Ascending aorta (tissue), 2 donors: ENCODE measurements around the gene TESK2. TPM values are rescaled to one million over a fixed set of nuclear protein-coding genes. Genes with fewer than 3 reads are reported as not detected.

ENCODE experiments used
- DNase-seq, 2 donors: peaks; one replicate each; pipeline ENCODE4 v3.0.0-alpha.2; 2019; ENCODE audit warnings: low spot score in 2 of 2
- H3K27ac ChIP-seq, 2 donors: fragments of 200-600 bp; sonication (generic); one replicate each; pipeline ENCODE4 v1.5.1; 2016 to 2017; ENCODE audit warnings: mild to moderate bottlenecking in 1 of 2
- H3K27me3 ChIP-seq: fragments of 200-600 bp; sonication (generic); one replicate; pipeline ENCODE4 v1.5.1; 2017
- H3K36me3 ChIP-seq, 2 donors: fragments of 200-600 bp; sonication (generic); one replicate each; pipeline ENCODE4 v1.5.1; 2016
- H3K4me1 ChIP-seq, 2 donors: fragments of 200-600 bp; sonication (generic); one replicate each; pipeline ENCODE4 v1.5.1; 2016 to 2017; ENCODE audit warnings: mild to moderate bottlenecking in 1 of 2
- H3K4me3 ChIP-seq, 2 donors: fragments of 200-600 bp; sonication (generic); one replicate each; pipeline ENCODE4 v1.5.1; 2016 to 2017; ENCODE audit warnings: mild to moderate bottlenecking in 1 of 2
- H3K9me3 ChIP-seq, 2 donors: fragments of 200-600 bp; sonication (generic); one replicate each; pipeline ENCODE4 v1.5.1; 2016
- CTCF ChIP-seq, 3 experiments: fragments of 200-600 bp in 2 of 3; fragments of 450-650 bp in 1 of 3; sonication (generic) in 2 of 3; IDR thresholded peaks; one replicate each; pipeline ENCODE4 v1.5.1; 2016 to 2019; ENCODE audit warnings: antibody characterized with exemption in 3 of 3, mild to moderate bottlenecking in 1 of 3, moderate library complexity in 1 of 3
- intact Hi-C: fragments of 100-400 bp; cut with DNase I; formaldehyde crosslinking; loops from one replicate; pipeline ENCODE4 v1.15.1; 2023
- total RNA-seq: library from RNA; depleted of rRNA; stranded (reverse); fragments of >200 nt; gene quantifications from one replicate; pipeline ENCODE4 v1.1.0, GENCODE V29; 2016

TESK2 gene
- total RNA-seq, 1 donor from 2014 or later = 0.32 TPM

GRCh38 chr1:45429561-45430159, 61.3 kb downstream of the TESK2 start:
- no peaks in the 10 kb centered on the region for H3K36me3 ChIP-seq
- DNase-seq = no peak
- H3K27me3 ChIP-seq = no peaks in the 10 kb centered on the region
- intact Hi-C loops = no loop called here
- H3K4me1 ChIP-seq = no peaks in the 10 kb centered on the region
- TF ChIP-seq CTCF (IDR thresholded peaks at IDR 0.05) = no peak
- no peak overlapping the region for H3K27ac ChIP-seq
- H3K4me3 ChIP-seq = no peak overlapping the region
- H3K9me3 ChIP-seq = no peaks in the 10 kb centered on the region

GRCh38 chr1:45423906-45424678, 66.9 kb downstream of the TESK2 start:
- no peak for DNase-seq
- Histone ChIP-seq H3K27me3 (no peaks in the 10 kb centered on the region), H3K36me3 (no peaks in the 10 kb centered on the region), H3K9me3 (no peaks in the 10 kb centered on the region), H3K4me1 (no peaks in the 10 kb centered on the region), H3K27ac (no peak overlapping the region), H3K4me3 (no peak overlapping the region)
- TF ChIP-seq CTCF (IDR thresholded peaks at IDR 0.05) = no peak
- intact Hi-C loops = no loop called here

- DNase-seq = no peak
- intact Hi-C loops = no loop called here
- H3K27me3 ChIP-seq = no peaks in the 10 kb centered on the region
- H3K9me3 ChIP-seq = no peaks in the 10 kb centered on the region
- TF ChIP-seq CTCF (IDR thresholded peaks at IDR 0.05) = no peak
- H3K4me3 ChIP-seq = no peak overlapping the region
- H3K27ac ChIP-seq = no peak overlapping the region
- no peaks in the 10 kb centered on the region for H3K36me3 ChIP-seq
- H3K4me1 ChIP-seq = no peaks in the 10 kb centered on the region
These were observed 69.0 kb downstream of the TESK2 start for GRCh38 chr1:45421935-45422334.

- no peaks in the 10 kb centered on the region for H3K27me3 ChIP-seq
- DNase-seq = no peak
- no peaks in the 10 kb centered on the region for H3K9me3 ChIP-seq
- intact Hi-C loops = no loop called here
- H3K4me3 ChIP-seq = no peak overlapping the region
- no peaks in the 10 kb centered on the region for H3K36me3 ChIP-seq
- H3K4me1 ChIP-seq = no peaks in the 10 kb centered on the region
- no peak overlapping the region for H3K27ac ChIP-seq
- no peak for TF ChIP-seq CTCF (IDR thresholded peaks at IDR 0.05)
These were observed 76.2 kb downstream of the TESK2 start for GRCh38 chr1:45414746-45415145.

- Histone ChIP-seq H3K9me3 (no peaks in the 10 kb centered on the region), H3K27ac (no peak overlapping the region), H3K36me3 (no peaks in the 10 kb centered on the region), H3K27me3 (no peaks in the 10 kb centered on the region), H3K4me3 (no peak overlapping the region), H3K4me1 (no peaks in the 10 kb centered on the region)
- intact Hi-C loops = no loop called here
- DNase-seq = no peak
- no peak for TF ChIP-seq CTCF (IDR thresholded peaks at IDR 0.05)
These were observed 78.1 kb downstream of the TESK2 start for GRCh38 chr1:45412899-45413298.
